Measurements from ENCODE around the gene CLIC6.
A peak's percentile ranks its signal among the peaks of the same experiment; 100 is the strongest.

CLIC6 gene

GRCh38 chr21:34728479-34728878, 59.7 kb downstream of the CLIC6 start:
- no peak for DNase-seq (ENCODE audit: low read depth in 2 of 2)

- DNase-seq (ENCODE audit: low read depth in 2 of 2) = no peak
Observed at GRCh38 chr21:34730194-34730593, 61.4 kb downstream of the CLIC6 start.

DNA sequence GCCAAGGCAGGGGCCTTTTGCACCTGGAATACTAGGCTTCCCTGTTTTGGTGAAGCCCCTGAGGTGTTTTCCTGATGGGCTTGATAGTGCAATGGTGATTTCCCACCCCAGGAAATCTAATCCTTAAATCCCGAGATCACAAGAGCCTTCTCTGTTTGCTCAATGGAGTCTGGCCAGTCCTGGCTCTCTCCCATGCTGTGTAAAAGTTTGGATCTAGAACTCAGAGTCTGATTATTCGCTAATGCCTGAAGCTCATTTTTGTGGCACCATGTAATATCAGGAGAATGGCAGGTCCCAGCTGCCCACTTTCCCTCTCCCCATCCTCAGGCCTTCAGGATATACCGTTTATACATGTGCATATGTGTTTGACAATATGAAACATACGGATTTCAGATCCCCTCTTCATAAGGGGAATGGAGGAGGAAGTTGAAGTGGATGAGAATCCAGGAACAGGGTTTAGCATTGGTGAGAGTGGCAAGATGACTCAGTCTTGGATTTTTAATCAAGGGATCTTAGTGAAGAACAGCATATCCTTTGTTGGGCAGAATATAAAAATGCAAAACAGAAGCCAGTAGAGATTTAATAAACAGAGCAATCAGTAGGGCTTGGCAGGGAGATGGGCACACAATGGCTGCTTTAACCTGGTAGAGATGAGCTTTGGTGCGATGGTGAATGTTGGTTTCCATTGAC, 62.1 kb downstream of the CLIC6 start:
- no peak for DNase-seq (ENCODE audit: low read depth in 2 of 2)

DNA sequence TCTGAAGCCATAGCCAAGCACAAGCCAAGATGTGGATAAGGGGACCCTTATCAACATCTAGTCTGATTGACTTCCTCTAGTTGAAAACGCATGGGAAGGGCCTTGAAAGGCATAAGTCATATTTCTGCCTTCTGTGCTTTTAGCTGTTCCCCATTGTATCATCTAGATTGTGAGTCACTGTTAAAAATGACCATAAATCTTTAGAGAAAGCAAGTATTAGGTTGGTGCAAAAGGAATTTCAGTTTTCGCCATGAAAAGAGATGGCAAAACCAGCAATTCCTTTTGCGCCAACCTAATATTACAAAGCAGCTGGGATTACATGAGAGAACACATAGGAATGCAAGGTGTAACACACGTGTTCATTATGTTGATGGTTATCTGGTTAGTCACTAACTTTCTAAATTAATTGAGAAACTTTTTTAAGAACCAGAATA, 63.6 kb downstream of the CLIC6 start:
- DNase-seq (ENCODE audit: low read depth in 2 of 2) = no peak

DNA sequence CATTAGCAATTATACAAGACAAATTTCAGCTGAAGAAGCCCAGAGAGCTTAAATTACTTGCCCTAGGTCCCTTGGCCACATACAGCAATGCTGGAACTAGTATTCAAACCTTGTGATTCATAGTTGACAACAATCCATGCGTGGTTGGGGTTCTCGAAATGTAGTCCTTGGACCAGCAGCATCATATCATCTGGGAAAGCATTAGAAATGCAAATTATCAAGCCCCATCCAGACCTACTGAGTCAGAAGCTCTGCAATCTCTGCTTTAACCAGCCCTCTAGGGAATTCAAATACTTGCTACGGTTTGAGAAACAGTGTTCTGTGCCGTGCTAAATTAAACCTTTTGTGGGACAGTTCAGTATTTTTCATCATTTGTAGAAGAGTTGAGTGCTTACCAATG, 65.1 kb downstream of the CLIC6 start:
- no peak for DNase-seq (ENCODE audit: low read depth in 2 of 2)

DNA sequence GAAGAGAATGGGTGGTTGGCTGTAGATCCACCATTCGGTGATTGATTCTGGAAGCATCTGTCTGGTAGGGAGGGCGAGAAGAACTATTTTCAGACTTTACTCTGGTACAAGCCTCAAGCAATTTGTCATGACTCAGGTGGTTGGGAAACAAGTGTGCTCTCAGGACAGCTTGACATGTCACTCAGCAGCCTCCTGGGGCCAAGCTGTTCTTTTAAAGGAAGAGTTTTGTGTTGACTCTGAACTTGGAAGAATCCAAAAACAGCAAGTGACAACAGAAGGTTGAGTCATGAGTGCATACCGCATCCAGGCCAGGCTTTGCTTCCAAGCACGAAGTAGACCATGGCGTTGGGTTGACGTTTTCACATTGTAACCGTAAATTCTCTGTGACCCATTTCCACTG, 65.9 kb downstream of the CLIC6 start:
- DNase-seq (ENCODE audit: low read depth in 2 of 2) = no peak

DNA sequence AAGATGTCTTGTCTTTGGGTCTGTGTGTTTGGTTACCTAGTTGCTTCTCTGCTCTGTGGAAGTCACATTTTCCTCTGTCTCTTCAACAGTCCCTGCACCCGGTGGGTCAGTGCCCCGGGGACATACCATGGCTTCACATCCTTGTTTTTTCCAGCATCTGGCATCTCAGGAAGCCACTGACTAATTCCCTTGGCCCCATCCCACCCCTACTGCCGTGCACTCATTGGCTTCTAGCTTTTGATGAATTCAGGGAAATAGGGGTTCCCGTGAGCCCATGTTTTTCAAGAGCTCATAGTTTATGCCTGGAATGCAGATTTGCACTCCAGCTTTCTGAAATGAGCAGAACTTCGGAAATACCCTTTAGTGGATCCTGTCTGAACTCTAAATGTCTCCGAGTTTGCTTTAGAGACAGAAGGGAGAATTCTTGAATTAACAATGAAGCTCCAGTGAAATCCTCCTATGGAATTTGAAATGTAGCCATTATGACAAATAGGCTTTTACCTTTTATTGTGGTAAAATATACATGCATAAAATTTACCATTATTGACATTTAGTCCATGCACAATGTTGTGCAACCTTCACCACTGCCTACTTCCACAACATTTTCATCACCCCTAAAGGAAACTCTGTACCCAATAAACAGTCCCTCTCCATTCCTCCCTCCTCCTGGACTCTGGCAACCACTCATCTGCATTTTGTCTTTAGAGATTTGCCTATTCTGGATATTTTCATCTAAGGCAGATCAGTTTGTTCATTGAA, 67.5 kb downstream of the CLIC6 start:
- no peak for DNase-seq (ENCODE audit: low read depth in 2 of 2)

DNA sequence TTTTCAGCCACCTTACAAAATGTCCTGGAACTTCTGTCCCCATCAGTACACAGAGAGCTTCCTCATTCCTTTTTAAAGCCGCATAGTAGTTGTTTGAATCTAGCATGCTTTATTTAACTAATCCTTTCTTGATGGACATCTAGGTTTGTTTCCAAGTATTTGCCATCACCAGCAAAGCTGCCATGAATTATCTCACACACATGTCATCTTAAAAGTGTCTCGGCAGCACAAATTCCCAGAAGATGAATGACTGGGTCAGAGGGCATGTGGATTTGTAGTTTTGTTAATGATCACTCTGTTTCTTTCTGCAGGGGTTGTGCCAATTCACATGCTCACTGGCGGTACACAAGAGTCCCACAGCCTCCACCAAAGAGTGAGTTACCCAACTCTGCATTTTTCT, 68.3 kb downstream of the CLIC6 start:
- no peak for DNase-seq (ENCODE audit: low read depth in 2 of 2)

DNA sequence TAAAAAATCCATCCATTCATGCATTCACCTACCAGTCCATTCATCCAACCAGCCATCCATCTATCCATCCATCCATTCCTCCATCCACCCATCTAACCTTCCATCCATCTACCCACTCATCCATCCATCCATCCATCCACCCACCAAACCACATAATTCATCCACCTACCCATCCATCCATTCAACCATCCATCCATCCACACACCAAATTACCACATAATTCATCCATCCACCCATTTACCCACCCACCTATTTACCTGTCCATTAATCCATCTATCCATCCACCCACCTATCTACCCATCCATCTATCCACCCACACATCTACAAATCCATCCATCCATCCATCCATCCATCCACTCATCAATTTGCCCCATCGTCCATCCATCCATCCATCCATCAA, 71.4 kb downstream of the CLIC6 start:
- DNase-seq (ENCODE audit: low read depth in 2 of 2) = no peak

DNA sequence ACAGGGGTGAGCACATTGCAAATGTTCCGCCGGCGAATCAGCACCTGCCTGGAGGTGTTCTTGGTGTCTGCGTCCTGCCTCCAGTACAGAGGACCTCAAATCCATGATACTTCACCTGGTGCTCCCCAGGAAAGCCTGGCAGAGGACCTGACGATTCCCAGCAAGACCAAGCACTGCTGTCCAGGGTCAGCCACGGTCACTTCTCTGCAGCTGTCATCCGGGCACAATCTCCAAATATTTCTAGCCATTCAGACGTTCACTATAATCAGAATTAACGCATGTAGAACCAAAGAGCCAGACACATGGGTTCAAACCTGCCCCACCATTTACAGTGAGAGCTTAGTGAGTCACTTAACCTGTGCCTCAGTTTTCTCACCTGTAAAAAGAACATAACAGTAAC, 74.5 kb downstream of the CLIC6 start:
- no peak for DNase-seq (ENCODE audit: low read depth in 2 of 2)

DNA sequence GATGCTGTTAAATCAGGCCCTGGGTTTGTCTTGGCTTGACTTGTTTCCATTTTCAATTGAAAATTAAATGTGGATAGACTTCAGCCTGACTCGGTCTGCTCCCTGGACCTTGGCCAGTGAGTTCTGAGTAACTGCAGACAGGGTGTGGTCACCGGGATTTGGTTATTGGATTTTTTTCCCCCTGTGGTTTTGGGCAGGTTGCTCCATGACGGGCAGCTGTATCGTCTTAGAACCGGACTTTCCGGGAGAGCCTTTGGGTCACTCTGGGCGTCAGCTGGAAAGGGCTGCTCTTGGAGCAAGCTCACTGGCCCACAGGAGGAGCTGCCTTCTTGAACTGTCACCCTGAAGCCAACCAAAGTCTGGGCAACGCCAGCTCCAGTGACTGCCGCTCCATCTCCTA, 75.0 kb downstream of the CLIC6 start:
- DNase-seq (ENCODE audit: low read depth in 2 of 2) = no peak

DNA sequence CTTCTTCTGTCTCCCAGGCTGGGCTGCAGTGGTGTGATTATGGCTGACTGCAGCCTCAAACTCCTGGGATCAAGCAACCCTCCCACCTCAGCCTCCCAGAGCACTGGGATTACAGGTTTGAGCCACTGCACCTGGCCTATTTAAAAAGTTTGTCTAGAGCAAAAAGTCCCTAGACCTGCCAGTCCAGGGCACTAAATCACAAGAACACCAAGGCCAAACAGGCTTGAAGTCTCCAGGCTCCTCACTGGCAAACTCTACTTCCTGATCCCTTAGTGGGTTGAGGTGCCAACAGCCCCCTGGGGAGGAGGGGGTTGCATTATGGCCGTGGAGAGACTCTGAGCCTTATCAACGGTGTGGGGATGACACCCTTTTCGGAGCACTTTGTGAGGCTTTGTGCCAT, 76.0 kb downstream of the CLIC6 start:
- no peak for DNase-seq (ENCODE audit: low read depth in 2 of 2)

- peak; percentile 13 to 17 for DNase-seq (ENCODE audit: low read depth in 2 of 2)
Observed at GRCh38 chr21:34745557-34746255, 76.9 kb downstream of the CLIC6 start.

- no peak for DNase-seq (ENCODE audit: low read depth in 2 of 2)
Observed at GRCh38 chr21:34748862-34749261, 80.1 kb downstream of the CLIC6 start.

DNA sequence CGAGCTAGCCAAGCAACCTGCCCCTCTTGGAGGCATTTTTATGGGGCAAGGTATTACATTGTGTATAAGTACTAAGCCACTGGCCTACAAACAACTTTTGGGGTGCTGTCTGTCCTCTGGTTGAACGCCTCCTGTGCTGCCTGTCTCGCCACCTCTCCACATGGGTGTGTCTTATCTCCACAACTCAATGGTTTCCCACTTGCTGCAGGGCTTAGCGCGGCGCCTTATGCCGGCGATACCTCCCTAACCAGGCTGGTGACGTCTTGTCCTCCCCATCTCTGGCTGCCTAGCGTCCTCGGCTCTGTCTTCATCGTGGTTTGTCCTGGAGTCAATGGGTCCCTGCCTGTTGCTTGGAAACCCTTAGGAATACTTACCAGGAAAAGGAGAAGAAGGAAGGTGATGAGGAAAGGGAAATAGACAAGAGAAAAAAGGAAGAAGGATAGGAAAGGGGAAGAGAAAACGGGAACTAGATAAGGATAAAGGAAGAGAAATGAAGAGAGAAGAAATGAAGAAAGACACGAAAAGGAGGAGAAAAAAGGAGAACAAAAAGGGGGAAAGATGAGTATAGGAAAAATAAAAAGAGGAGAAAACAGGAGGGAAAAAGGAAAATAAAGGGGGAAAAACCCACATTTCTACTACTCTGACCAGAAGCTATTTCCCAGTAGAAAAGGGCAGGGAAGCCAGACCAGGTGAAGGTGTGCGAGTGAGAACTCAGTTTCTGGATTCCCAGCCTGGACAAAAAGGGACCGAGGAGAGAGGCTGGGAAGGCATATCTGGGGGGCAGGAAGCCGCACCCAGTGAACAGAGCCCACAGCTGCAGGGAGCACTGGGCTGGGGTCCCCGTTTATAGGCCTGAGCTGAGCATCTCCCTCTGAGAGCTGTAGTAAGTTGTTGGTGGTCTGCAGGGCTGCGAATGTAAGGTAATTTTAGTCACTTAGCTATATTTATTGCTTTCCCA, 86.2 kb downstream of the CLIC6 start:
- no peak for DNase-seq (ENCODE audit: low read depth in 2 of 2)

GRCh38 chr21:34761758-34762330, 93.0 kb downstream of the CLIC6 start:
- no peak for DNase-seq (ENCODE audit: low read depth in 2 of 2)

DNA sequence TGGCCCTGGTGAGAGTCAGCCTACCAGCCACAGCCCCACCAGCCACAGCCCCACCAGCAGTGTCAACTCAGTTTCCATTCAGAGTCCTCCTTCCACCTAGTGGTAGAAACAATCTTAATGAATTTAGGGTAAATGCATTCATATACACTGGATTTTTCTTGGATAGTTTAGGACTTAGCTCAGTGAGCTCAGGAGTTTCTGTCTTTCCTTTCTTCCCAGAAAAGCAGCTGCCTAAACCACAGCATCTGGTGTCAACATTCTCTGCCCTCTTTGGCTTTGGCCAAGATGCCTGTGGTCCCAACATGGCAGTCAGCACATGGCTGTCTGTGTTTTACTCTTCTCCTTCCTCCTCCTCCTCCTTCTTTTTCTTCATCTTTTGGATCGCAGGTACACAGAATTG, 94.0 kb downstream of the CLIC6 start:
- no peak for DNase-seq (ENCODE audit: low read depth in 2 of 2)

- no peak for DNase-seq (ENCODE audit: low read depth in 2 of 2)
Observed at GRCh38 chr21:34764715-34765284, 96.0 kb downstream of the CLIC6 start.

- no peak for DNase-seq (ENCODE audit: low read depth in 2 of 2)
Observed at GRCh38 chr21:34765619-34766018, 96.8 kb downstream of the CLIC6 start.

GRCh38 chr21:34766862-34767261, 98.1 kb downstream of the CLIC6 start:
- no peak for DNase-seq (ENCODE audit: low read depth in 2 of 2)
